Pancreas (tissue), 10 donors: ENCODE results near the gene LMNTD2. TPM values are rescaled to one million over a fixed set of nuclear protein-coding genes. Genes with fewer than 3 reads are reported as not detected.

Experiments used
- ATAC-seq, 4 donors: fragments of 200-7000 bp; cut with Tn5 transposase; one replicate each; pipeline versions ENCODE4 v1.8.0 to v1.9.1; 2020; ENCODE audit warnings: mild to moderate bottlenecking in 4 of 4, moderate library complexity in 4 of 4
- DNase-seq, 6 donors: peaks; one replicate each; pipeline ENCODE4 v3.0.0-alpha.2; 2020
- FAIRE-seq: peaks from 2 replicates; lab custom pipeline; 2012; peaks lifted over from hg19 to GRCh38; lab: Jason Lieb, UNC
- H3K27ac ChIP-seq, 4 donors: fragments of 200-600 bp; sonication (generic); 1 replicate in 3 of 4; 2 replicates in 1 of 4; pipeline versions ENCODE4 v1.5.0 to v1.8.0; 2020
- H3K27me3 ChIP-seq, 4 donors: fragments of 200-600 bp; one replicate each; pipeline ENCODE4 v1.8.0; 2021
- H3K36me3 ChIP-seq, 3 donors: fragments of 200-600 bp; sonication (generic) in 1 of 3; one replicate each; pipeline versions ENCODE4 v1.5.0 to v1.8.0; 2020 to 2021
- H3K4me1 ChIP-seq, 3 donors: fragments of 200-600 bp; one replicate each; pipeline ENCODE4 v1.8.0; 2021
- H3K4me3 ChIP-seq, 4 donors: fragments of 200-600 bp; sonication (generic) in 2 of 4; one replicate each; pipeline versions ENCODE4 v1.5.0 to v1.8.0; 2020 to 2021
- H3K9me3 ChIP-seq, 4 donors: fragments of 200-600 bp; one replicate each; pipeline ENCODE4 v1.8.0; 2021
- WGBS, 2 donors: extraction: QIAGEN DNeasy Blood & Tissue Kit; methylation state at CpG; one replicate each; pipeline ENCODE4 v1.1.7; 2013; 5-methylcytosine and 5-hydroxymethylcytosine counted together
- intact Hi-C, 3 donors: fragments of 100-400 bp; cut with DNase I; formaldehyde crosslinking; loops; one replicate each; pipeline versions ENCODE4 v1.11.1 to v1.14.2; 2022
- microRNA-seq, 2 donors: library from miRNA; unstranded; fragments of <30 nt; microRNA quantifications; one replicate each; pipeline versions ENCODE4 to v1.1.0, GENCODE V29; 2019 to 2020
- polyA plus RNA-seq, 2 donors: library from polyadenylated mRNA; stranded (reverse); fragments of 200-250 nt; gene quantifications; one replicate each; pipeline ENCODE4 v1.2.3, GENCODE V29; 2013
- total RNA-seq, 6 donors: library from RNA; stranded (reverse); fragmentation: NEBNext Ultra II Directional in 4 of 6; extraction: Animal tissue kit (Norgen Biotek cat#: 25700) in 4 of 6; gene quantifications; one replicate each; pipeline versions ENCODE4 v1.2.1 to v1.2.4, GENCODE V29; 2021 to 2023
- TF ChIP-seq, protein P1 (sequence below), 4 donors: fragments of 200-600 bp; sonication (generic) in 3 of 4; IDR thresholded peaks; one replicate each; pipeline versions ENCODE4 v1.5.0 to v1.8.0; 2021; ENCODE audit warnings: antibody characterized with exemption in 4 of 4
- donor health status: healthy with polysubstance abuse.
- donor health status: DM: no; HTN: no; CAD: no; lungs with moderate emphysema.
- donor health status: DM: no; HTN: no; CAD: no.
- donor health status: control.
- donor health status: control.
- donor health status: Bipolar disorder and iron deficiency.
- donor health status: DM: yes; HTN: yes; CAD: no.
- donor health status: DM: no; HTN: no; CAD: no.
- donor health status: DM: no; HTN: no; CAD: no.
- donor health status: DM: yes; HTN: yes; CAD: no.

Gene LMNTD2
- total and polyA plus RNA-seq, 8 donors = 2.7 to 24.2 (median 5.9) TPM

GRCh38 chr11:506995-507726 lies 53.4 kb downstream of the LMNTD2 start, which contains the start of gene RNH1:
TSS of gene RNH1 (minus strand) at chr11:507242. CDS start at chr11:502162, 5,080 bp downstream.
- 1% methylated on average over 60 to 93 of the region's 93 CpGs for WGBS, 2 donors
- TF ChIP-seq, protein P1, sequence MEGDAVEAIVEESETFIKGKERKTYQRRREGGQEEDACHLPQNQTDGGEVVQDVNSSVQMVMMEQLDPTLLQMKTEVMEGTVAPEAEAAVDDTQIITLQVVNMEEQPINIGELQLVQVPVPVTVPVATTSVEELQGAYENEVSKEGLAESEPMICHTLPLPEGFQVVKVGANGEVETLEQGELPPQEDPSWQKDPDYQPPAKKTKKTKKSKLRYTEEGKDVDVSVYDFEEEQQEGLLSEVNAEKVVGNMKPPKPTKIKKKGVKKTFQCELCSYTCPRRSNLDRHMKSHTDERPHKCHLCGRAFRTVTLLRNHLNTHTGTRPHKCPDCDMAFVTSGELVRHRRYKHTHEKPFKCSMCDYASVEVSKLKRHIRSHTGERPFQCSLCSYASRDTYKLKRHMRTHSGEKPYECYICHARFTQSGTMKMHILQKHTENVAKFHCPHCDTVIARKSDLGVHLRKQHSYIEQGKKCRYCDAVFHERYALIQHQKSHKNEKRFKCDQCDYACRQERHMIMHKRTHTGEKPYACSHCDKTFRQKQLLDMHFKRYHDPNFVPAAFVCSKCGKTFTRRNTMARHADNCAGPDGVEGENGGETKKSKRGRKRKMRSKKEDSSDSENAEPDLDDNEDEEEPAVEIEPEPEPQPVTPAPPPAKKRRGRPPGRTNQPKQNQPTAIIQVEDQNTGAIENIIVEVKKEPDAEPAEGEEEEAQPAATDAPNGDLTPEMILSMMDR (IDR thresholded peaks at IDR 0.05) = no peak
- Histone ChIP-seq H3K27ac (peak within 1 kb of the TSS; percentile 92 to 99 (median 96)), H3K36me3 (no peaks in the 10 kb centered on the region), H3K4me3 (peak within 1 kb of the TSS; percentile 54 to 86 (median 59)), H3K27me3 (no peaks in the 10 kb centered on the region), H3K9me3 (no peaks in the 10 kb centered on the region), H3K4me1 (peaks cover 5 to 16% (median 11%) of the 10 kb centered on the region in 3 donors)
- peak; percentile 83 to 92 (median 88) for ATAC-seq
- intact Hi-C loops = no loop called here
- peak; percentile 96 to 100 (median 99) for DNase-seq
- no peak for FAIRE-seq

GRCh38 chr11:506238-506994 lies 54.1 kb downstream of the LMNTD2 start:
- peak; percentile 97 to 100 (median 98) for DNase-seq
- peaks cover 5 to 16% (median 11%) of the 10 kb centered on the region in 3 donors for H3K4me1 ChIP-seq
- no peak for FAIRE-seq
- H3K27me3 ChIP-seq = no peaks in the 10 kb centered on the region
- intact Hi-C loops = no loop called here
- TF ChIP-seq, protein P1 (IDR thresholded peaks at IDR 0.05) = no peak
- peak overlapping the region; percentile 54 to 86 (median 59) for H3K4me3 ChIP-seq
- peak overlapping the region; percentile 92 to 99 (median 96) for H3K27ac ChIP-seq
- H3K9me3 ChIP-seq = no peaks in the 10 kb centered on the region
- peaks cover 0 to 4% (median 0%) of the 10 kb centered on the region in 3 donors for H3K36me3 ChIP-seq
- 0% methylated on average over 71 of the region's 71 CpGs for WGBS, 2 donors
- peak; percentile 83 to 89 (median 88) for ATAC-seq

- Histone ChIP-seq H3K9me3 (no peaks in the 10 kb centered on the region), H3K4me1 (peaks cover 5 to 16% (median 11%) of the 10 kb centered on the region in 3 donors), H3K27me3 (no peaks in the 10 kb centered on the region), H3K36me3 (peaks cover 3 to 9% (median 6%) of the 10 kb centered on the region in 3 donors), H3K4me3 (peak overlapping the region in 2 of 4 donors; percentile 14 to 39), H3K27ac (no peak overlapping the region)
- intact Hi-C loops = no loop called here
- WGBS, 2 donors = 79 to 82% methylated on average over 7 of the region's 7 CpGs
- FAIRE-seq (no peak), DNase-seq (no peak), ATAC-seq (no peak)
- TF ChIP-seq, protein P1 (IDR thresholded peaks at IDR 0.05) = no peak
Measured at GRCh38 chr11:504994-505344, 55.6 kb downstream of the LMNTD2 start.

Small RNA genes lying within 50 kb of the gene (microRNA-seq; reads per million reads assigned to microRNA genes)
- 57.6 to 159 reads per million in 2 donors for gene MIR210

Other genes starting within 250 kb of the LMNTD2 start
- gene IFITM1, start 246.7 kb downstream of the LMNTD2 start, total RNA-seq = 10 to 100 TPM in 5 of 6 donors, 1 to 10 TPM in 1; 10.0 to 45.2 (median 18.9) TPM
- 10 to 100 TPM; 40.7 to 54.5 TPM for gene IFITM1, start 246.7 kb downstream of the LMNTD2 start, polyA plus RNA-seq
- gene IFITM3, start 239.9 kb downstream of the LMNTD2 start, total RNA-seq = 100 to 1,000 TPM in 4 of 6 donors, 10 to 100 TPM in 2; 86.4 to 292 (median 135) TPM
- 100 to 1,000 TPM; 300 to 429 TPM for gene IFITM3, start 239.9 kb downstream of the LMNTD2 start, polyA plus RNA-seq
- gene B4GALNT4, start 191.2 kb downstream of the LMNTD2 start, total RNA-seq = 1 to 10 TPM in 5 of 6 donors, under 1 TPM in 1; 0.95 to 4.8 (median 1.8) TPM
- gene B4GALNT4, start 191.2 kb downstream of the LMNTD2 start, polyA plus RNA-seq = 10 to 100 TPM in 1 of 2 donors, 1 to 10 TPM in 1; 6.8 to 25.9 TPM
- 10 to 100 TPM; 23.4 to 36.1 (median 26.2) TPM for gene PKP3, start 166.5 kb downstream of the LMNTD2 start, total RNA-seq
- gene PKP3, start 166.5 kb downstream of the LMNTD2 start, polyA plus RNA-seq = 10 to 100 TPM; 33.8 to 50.5 TPM
- 10 to 100 TPM; 39.2 to 62.1 (median 46.9) TPM for gene SIGIRR, start 145.7 kb downstream of the LMNTD2 start, total RNA-seq
- gene SIGIRR, start 145.7 kb downstream of the LMNTD2 start, polyA plus RNA-seq = 100 to 1,000 TPM; 138 to 158 TPM
- gene ANO9, start 118.7 kb downstream of the LMNTD2 start, total RNA-seq = 10 to 100 TPM in 4 of 6 donors, 1 to 10 TPM in 2; 6.2 to 32.1 (median 12.5) TPM
- 10 to 100 TPM; 46.2 to 68.7 TPM for gene ANO9, start 118.7 kb downstream of the LMNTD2 start, polyA plus RNA-seq
- 10 to 100 TPM; 11.3 to 17.4 (median 15.2) TPM for gene PTDSS2, start 110.5 kb downstream of the LMNTD2 start, total RNA-seq
- gene PTDSS2, start 110.5 kb downstream of the LMNTD2 start, polyA plus RNA-seq = 10 to 100 TPM; 24.7 to 44.7 TPM
- gene RNH1, start 53.5 kb downstream of the LMNTD2 start, total RNA-seq = 10 to 100 TPM; 38.9 to 65.1 (median 59.1) TPM
- 10 to 100 TPM; 66.8 to 87.7 TPM for gene RNH1, start 53.5 kb downstream of the LMNTD2 start, polyA plus RNA-seq
- gene HRAS, start 25.2 kb downstream of the LMNTD2 start, total RNA-seq = 10 to 100 TPM; 10.4 to 22.6 (median 19.2) TPM
- 100 to 1,000 TPM; 103 to 130 TPM for gene HRAS, start 25.2 kb downstream of the LMNTD2 start, polyA plus RNA-seq
- 1 to 10 TPM in 5 of 6 donors, under 1 TPM in 1; 0.98 to 2.0 (median 1.6) TPM for gene LRRC56, start 23.2 kb downstream of the LMNTD2 start, total RNA-seq
- 1 to 10 TPM; 5.4 to 7.3 TPM for gene LRRC56, start 23.2 kb downstream of the LMNTD2 start, polyA plus RNA-seq
- 10 to 100 TPM; 17.6 to 35.7 (median 27.9) TPM for gene RASSF7, start 232 bp upstream of the LMNTD2 start, total RNA-seq
- gene RASSF7, start 232 bp upstream of the LMNTD2 start, polyA plus RNA-seq = 100 to 1,000 TPM; 171 to 253 TPM
- gene PHRF1, start 15.7 kb upstream of the LMNTD2 start, total RNA-seq = 10 to 100 TPM; 11.2 to 17.2 (median 13.1) TPM
- gene PHRF1, start 15.7 kb upstream of the LMNTD2 start, polyA plus RNA-seq = 10 to 100 TPM; 15.6 to 39.3 TPM
- 10 to 100 TPM in 2 of 6 donors, 1 to 10 TPM in 4; 4.0 to 30.0 (median 9.1) TPM for gene IRF7, start 55.2 kb upstream of the LMNTD2 start, total RNA-seq
- 10 to 100 TPM; 33.4 to 36.6 TPM for gene IRF7, start 55.2 kb upstream of the LMNTD2 start, polyA plus RNA-seq
- 1 to 10 TPM in 5 of 6 donors, under 1 TPM in 1; 0.61 to 2.7 (median 1.5) TPM for gene CDHR5, start 64.2 kb upstream of the LMNTD2 start, total RNA-seq
- gene CDHR5, start 64.2 kb upstream of the LMNTD2 start, polyA plus RNA-seq = 1 to 10 TPM; 1.3 to 4.4 TPM
- gene SCT, start 66.4 kb upstream of the LMNTD2 start, total RNA-seq = under 1 TPM in 2 of 6 donors, not detected in 4; 0.58 to 0.69 TPM
- not detected for gene SCT, start 66.4 kb upstream of the LMNTD2 start, polyA plus RNA-seq
- gene DRD4, start 76.5 kb upstream of the LMNTD2 start, total RNA-seq = 1 to 10 TPM in 1 of 6 donors, under 1 TPM in 5; 0.28 to 1.4 (median 0.66) TPM
- gene DRD4, start 76.5 kb upstream of the LMNTD2 start, polyA plus RNA-seq = 1 to 10 TPM; 2.4 TPM
- gene DEAF1, start 134.5 kb upstream of the LMNTD2 start, total RNA-seq = 10 to 100 TPM; 15.9 to 26.9 (median 18.5) TPM
- 10 to 100 TPM; 28.4 to 33.8 TPM for gene DEAF1, start 134.5 kb upstream of the LMNTD2 start, polyA plus RNA-seq
- 10 to 100 TPM in 4 of 6 donors, 1 to 10 TPM in 2; 8.5 to 16.4 (median 14.2) TPM for gene TMEM80, start 135.1 kb upstream of the LMNTD2 start, total RNA-seq
- gene TMEM80, start 135.1 kb upstream of the LMNTD2 start, polyA plus RNA-seq = 10 to 100 TPM; 18.6 to 24.7 TPM
- gene EPS8L2, start 145.5 kb upstream of the LMNTD2 start, total RNA-seq = 100 to 1,000 TPM in 2 of 6 donors, 10 to 100 TPM in 4; 58.1 to 113 (median 71.1) TPM
- gene EPS8L2, start 145.5 kb upstream of the LMNTD2 start, polyA plus RNA-seq = 100 to 1,000 TPM; 249 to 286 TPM
- 10 to 100 TPM; 52.5 to 83.9 (median 78.2) TPM for gene TALDO1, start 186.7 kb upstream of the LMNTD2 start, total RNA-seq
- gene TALDO1, start 186.7 kb upstream of the LMNTD2 start, polyA plus RNA-seq = 10 to 100 TPM; 50.3 to 70.0 TPM
- 10 to 100 TPM; 13.6 to 28.9 (median 18.1) TPM for gene GATD1, start 216.7 kb upstream of the LMNTD2 start, total RNA-seq
- gene GATD1, start 216.7 kb upstream of the LMNTD2 start, polyA plus RNA-seq = 10 to 100 TPM; 27.9 to 43.2 TPM
- under 1 TPM in 1 of 6 donors, not detected in 5; 0.12 TPM for gene CEND1, start 229.4 kb upstream of the LMNTD2 start, total RNA-seq
- under 1 TPM; 0.27 to 0.42 TPM for gene CEND1, start 229.4 kb upstream of the LMNTD2 start, polyA plus RNA-seq
- gene SLC25A22, start 237.5 kb upstream of the LMNTD2 start, total RNA-seq = 10 to 100 TPM; 32.2 to 84.0 (median 41.8) TPM
- gene SLC25A22, start 237.5 kb upstream of the LMNTD2 start, polyA plus RNA-seq = 10 to 100 TPM; 40.4 to 45.5 TPM
- gene PIDD1, start 244.5 kb upstream of the LMNTD2 start, total RNA-seq = 10 to 100 TPM in 1 of 6 donors, 1 to 10 TPM in 5; 6.3 to 12.9 (median 8.7) TPM
- 10 to 100 TPM; 53.1 to 70.9 TPM for gene PIDD1, start 244.5 kb upstream of the LMNTD2 start, polyA plus RNA-seq
- gene RPLP2, start 249.2 kb upstream of the LMNTD2 start, total RNA-seq = 1,000 to 10,000 TPM in 5 of 6 donors, 100 to 1,000 TPM in 1; 944 to 1,591 (median 1,137) TPM
- 1,000 to 10,000 TPM in 1 of 2 donors, 100 to 1,000 TPM in 1; 761 to 1,687 TPM for gene RPLP2, start 249.2 kb upstream of the LMNTD2 start, polyA plus RNA-seq